HEK293 (cell line): ENCODE data around the gene EBF3.

Experiments
- ATF2 ChIP-seq: fragments of 450-650 bp; formaldehyde crosslinking; IDR thresholded peaks from 2 replicates; pipeline ENCODE4 v1.5.1; 2016; ENCODE audit warnings: missing biosample characterization, missing genetic modification characterization, low read depth
- CTCF ChIP-seq: fragments of 450-650 bp; formaldehyde crosslinking; IDR thresholded peaks from 2 replicates; pipeline ENCODE4 v1.5.1; 2016; ENCODE audit warnings: missing biosample characterization, missing genetic modification characterization
- ZBTB11 ChIP-seq: fragments of 450-650 bp; formaldehyde crosslinking; conservative IDR thresholded peaks from 2 replicates; pipeline ENCODE4 v1.5.1; 2016; ENCODE audit warnings: low read depth, missing biosample characterization, missing genetic modification characterization
- ZNF239 ChIP-seq: fragments of 450-650 bp; formaldehyde crosslinking; IDR thresholded peaks from 2 replicates; pipeline ENCODE4 v1.5.1; 2016; ENCODE audit warnings: missing biosample characterization, missing genetic modification characterization
- ZNF398 ChIP-seq: fragments of 450-650 bp; formaldehyde crosslinking; IDR thresholded peaks from 2 replicates; pipeline ENCODE4 v1.5.1; 2017; ENCODE audit warnings: missing biosample characterization, missing genetic modification characterization

GRCh38 chr10:129958148-129958628 is 5.9 kb downstream of the EBF3 start:
- TF ChIP-seq CTCF (tag by site-specific recombination): no peak
- TF ChIP-seq ATF2 (tag by site-specific recombination): no peak
- TF ChIP-seq ZBTB11 (tag by site-specific recombination): no peak
- TF ChIP-seq ZNF398: no peak
- no peak for TF ChIP-seq ZNF239
